Measurements from ENCODE around the gene CTTNBP2NL.
"Not testable (repeated sequence)": the region's sequence is repeated elsewhere in the genome, so short reads cannot be mapped to it uniquely, and the experiment has no call there.

The CTTNBP2NL gene

DNA sequence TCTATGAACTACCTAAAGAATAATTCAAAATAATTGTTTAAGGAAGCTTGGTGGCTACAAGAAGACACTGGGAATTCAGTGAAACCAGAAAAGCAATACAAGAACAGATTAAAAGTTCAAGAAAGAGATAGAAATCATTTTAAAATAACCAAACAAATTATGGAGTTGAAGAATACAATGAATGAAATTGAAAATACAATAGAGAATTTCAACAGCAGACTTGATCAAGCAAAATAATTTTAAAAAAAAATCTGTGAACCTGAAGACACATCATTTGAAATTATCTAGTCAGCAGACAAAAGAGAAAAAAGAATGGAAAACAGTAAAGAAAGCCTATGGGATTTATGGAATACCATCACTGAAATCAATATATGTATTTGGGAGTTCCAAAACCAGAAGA, 81.5 kb downstream of the CTTNBP2NL start:
- no peak overlapping the region for H3K27ac ChIP-seq (ENCODE audit: insufficient read depth, low read depth, low read length, poor library complexity, severe bottlenecking)
- H3K36me3 ChIP-seq (ENCODE audit: control insufficient read depth, insufficient read depth, low read length), result no peaks in the 10 kb centered on the region
- H3K9me3 ChIP-seq (ENCODE audit: control insufficient read depth, low read length), result no peaks in the 10 kb centered on the region
- no peak overlapping the region for H3K4me3 ChIP-seq (ENCODE audit: insufficient read depth, low read depth, low read length)
- no peaks in the 10 kb centered on the region for H3K4me1 ChIP-seq (ENCODE audit: control insufficient read depth, insufficient read depth, low read length)
- no peaks in the 10 kb centered on the region for H3K27me3 ChIP-seq (ENCODE audit: control insufficient read depth, insufficient read depth, low read length, poor library complexity, severe bottlenecking)

DNA sequence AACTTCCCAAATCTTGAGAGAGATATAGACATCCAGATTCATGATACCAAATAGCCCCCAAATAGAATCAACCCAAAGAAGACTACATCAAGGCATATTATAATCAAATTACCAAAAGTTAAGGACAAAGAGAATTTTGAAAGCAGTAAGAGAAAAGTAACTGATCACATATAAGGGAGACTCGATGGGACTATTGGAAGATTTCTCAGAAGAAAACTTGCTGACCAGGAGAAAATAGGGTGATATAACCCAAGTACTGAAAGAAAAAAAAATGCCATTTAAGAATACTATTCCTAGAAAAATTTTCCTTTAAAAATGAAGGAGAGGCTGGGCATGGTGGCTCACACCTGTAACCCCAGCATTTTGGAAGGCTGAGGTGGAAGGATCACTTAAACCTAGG, 82.3 kb downstream of the CTTNBP2NL start:
- Histone ChIP-seq H3K27me3 (ENCODE audit: control insufficient read depth, insufficient read depth, low read length, poor library complexity, severe bottlenecking) (no peaks in the 10 kb centered on the region), H3K9me3 (ENCODE audit: control insufficient read depth, low read length) (no peaks in the 10 kb centered on the region), H3K4me3 (ENCODE audit: insufficient read depth, low read depth, low read length) (no peak overlapping the region), H3K4me1 (ENCODE audit: control insufficient read depth, insufficient read depth, low read length) (no peaks in the 10 kb centered on the region), H3K27ac (ENCODE audit: insufficient read depth, low read depth, low read length, poor library complexity, severe bottlenecking) (no peak overlapping the region), H3K36me3 (ENCODE audit: control insufficient read depth, insufficient read depth, low read length) (no peaks in the 10 kb centered on the region)
- 93 to 100% methylated on average over 1 of the region's 1 CpG for whole genome bisulfite sequencing, 2 experiments

DNA sequence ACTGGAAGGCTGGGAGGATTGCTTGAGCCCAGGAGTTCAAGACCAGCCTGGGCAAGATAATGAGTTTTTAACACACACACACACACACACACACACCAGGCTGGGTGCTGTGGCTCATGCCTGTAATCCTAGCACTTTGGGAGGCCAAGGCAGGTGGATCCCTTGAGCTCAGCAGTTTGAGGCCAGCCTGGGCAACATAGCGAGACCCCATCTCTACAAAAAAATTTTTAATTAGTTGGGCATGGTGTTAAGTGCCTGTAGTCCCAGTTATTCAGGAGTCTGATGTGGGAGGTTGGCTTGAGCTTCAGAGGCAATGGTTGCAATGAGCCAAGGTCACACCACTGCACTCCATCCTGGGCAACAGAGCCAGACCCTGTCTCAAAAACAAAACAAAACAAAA, 90.0 kb downstream of the CTTNBP2NL start:
- not testable (repeated sequence) for H3K27ac ChIP-seq (ENCODE audit: insufficient read depth, low read depth, low read length, poor library complexity, severe bottlenecking); H3K4me3 ChIP-seq (ENCODE audit: insufficient read depth, low read depth, low read length); H3K4me1 ChIP-seq (ENCODE audit: control insufficient read depth, insufficient read depth, low read length); H3K36me3 ChIP-seq (ENCODE audit: control insufficient read depth, insufficient read depth, low read length); H3K9me3 ChIP-seq (ENCODE audit: control insufficient read depth, low read length); H3K27me3 ChIP-seq (ENCODE audit: control insufficient read depth, insufficient read depth, low read length, poor library complexity, severe bottlenecking)
- 88 to 89% methylated on average over 1 of the region's 1 CpG for WGBS, 2 experiments

DNA sequence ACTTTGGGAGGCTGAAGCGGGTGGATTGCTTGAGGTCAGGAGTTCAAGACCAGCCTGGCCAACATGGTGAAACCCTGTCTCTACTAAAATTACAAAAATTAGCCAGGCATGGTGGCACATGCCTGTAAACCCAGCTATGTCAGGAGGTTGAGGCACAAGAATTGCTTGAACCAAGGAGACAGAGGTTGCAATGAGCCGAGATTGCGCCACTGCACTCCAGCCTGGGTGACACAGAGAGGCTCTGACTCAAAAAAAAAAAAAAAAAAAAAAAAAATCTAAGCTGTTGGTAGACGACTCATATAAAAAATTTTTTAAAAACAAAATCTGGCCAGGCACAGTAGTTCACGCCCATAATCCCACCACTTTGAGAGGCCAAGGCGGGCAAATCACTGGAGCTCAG, 91.7 kb downstream of the CTTNBP2NL start:
- WGBS, 2 experiments, result 88 to 94% methylated on average over 6 of the region's 6 CpGs
- H3K36me3 ChIP-seq (ENCODE audit: control insufficient read depth, insufficient read depth, low read length); H3K27ac ChIP-seq (ENCODE audit: insufficient read depth, low read depth, low read length, poor library complexity, severe bottlenecking); H3K4me3 ChIP-seq (ENCODE audit: insufficient read depth, low read depth, low read length); H3K27me3 ChIP-seq (ENCODE audit: control insufficient read depth, insufficient read depth, low read length, poor library complexity, severe bottlenecking); H3K9me3 ChIP-seq (ENCODE audit: control insufficient read depth, low read length); H3K4me1 ChIP-seq (ENCODE audit: control insufficient read depth, insufficient read depth, low read length): not testable (repeated sequence)

DNA sequence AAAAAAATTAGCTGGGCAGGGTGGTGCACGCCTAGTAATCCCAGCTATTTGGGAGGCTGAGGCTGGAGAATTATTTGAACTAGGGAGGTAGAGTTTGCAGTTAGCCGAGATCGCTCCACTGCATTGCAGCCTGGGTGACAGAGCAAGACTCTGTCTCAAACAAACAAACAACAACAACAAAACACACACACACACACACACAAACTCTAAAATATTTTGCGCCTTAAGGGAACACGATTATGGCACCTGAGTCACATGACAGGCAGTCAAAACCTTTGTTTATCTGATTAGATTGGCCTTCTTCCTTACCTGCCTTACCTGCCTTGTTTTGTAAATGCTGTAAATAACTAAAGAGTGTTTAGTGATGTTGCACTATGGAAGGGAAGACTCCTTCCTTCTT, 92.1 kb downstream of the CTTNBP2NL start:
- no peaks in the 10 kb centered on the region for H3K36me3 ChIP-seq (ENCODE audit: control insufficient read depth, insufficient read depth, low read length)
- 91 to 96% methylated on average over 5 of the region's 5 CpGs for WGBS, 2 experiments
- no peaks in the 10 kb centered on the region for H3K9me3 ChIP-seq (ENCODE audit: control insufficient read depth, low read length)
- H3K27ac ChIP-seq (ENCODE audit: insufficient read depth, low read depth, low read length, poor library complexity, severe bottlenecking), result no peak overlapping the region
- no peaks in the 10 kb centered on the region for H3K4me1 ChIP-seq (ENCODE audit: control insufficient read depth, insufficient read depth, low read length)
- no peak overlapping the region for H3K4me3 ChIP-seq (ENCODE audit: insufficient read depth, low read depth, low read length)
- H3K27me3 ChIP-seq (ENCODE audit: control insufficient read depth, insufficient read depth, low read length, poor library complexity, severe bottlenecking), result no peaks in the 10 kb centered on the region

DNA sequence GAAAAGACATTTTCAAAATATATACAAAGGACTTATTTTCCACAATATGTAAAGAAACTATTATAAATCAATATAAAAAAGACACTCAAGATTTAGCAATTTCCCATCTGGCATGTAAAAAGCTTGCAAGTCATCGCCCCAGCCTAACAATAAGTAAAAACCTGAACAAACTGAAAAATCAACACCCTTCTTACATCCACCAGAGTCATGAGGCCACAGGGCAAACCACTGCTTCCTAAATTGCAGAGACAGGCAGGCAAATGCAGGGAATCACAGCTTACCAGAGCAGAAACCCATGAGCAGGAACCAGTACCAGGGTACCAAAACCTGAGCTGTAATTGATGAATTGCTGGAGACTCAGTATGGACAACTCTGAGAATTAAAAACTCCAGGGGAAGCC, 96.1 kb downstream of the CTTNBP2NL start:
- WGBS, 2 experiments, result 90 to 100% methylated on average over 1 of the region's 1 CpG
- H3K36me3 ChIP-seq (ENCODE audit: control insufficient read depth, insufficient read depth, low read length), result no peaks in the 10 kb centered on the region
- H3K27me3 ChIP-seq (ENCODE audit: control insufficient read depth, insufficient read depth, low read length, poor library complexity, severe bottlenecking), result no peaks in the 10 kb centered on the region
- no peaks in the 10 kb centered on the region for H3K4me1 ChIP-seq (ENCODE audit: control insufficient read depth, insufficient read depth, low read length)
- no peak overlapping the region for H3K27ac ChIP-seq (ENCODE audit: insufficient read depth, low read depth, low read length, poor library complexity, severe bottlenecking)
- no peak overlapping the region for H3K4me3 ChIP-seq (ENCODE audit: insufficient read depth, low read depth, low read length)
- H3K9me3 ChIP-seq (ENCODE audit: control insufficient read depth, low read length), result no peaks in the 10 kb centered on the region

DNA sequence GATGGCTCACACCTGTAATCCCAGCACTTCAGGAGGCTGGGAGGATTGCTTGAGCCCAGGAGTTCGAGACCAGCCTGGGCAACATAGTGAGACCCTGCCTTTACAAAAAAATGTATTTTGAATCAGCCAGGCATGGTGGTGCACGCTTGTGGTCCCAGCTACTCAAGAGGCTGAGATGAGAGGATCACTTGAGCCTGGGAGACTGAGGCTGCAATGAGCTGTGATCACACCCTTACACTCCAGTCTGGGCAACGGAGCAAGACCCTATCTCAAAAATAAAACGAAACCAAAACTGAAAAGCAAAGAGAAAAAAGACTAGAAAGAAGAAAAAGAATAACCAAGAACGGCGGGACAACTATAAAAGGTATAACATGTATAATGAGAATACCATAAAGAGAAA, 97.3 kb downstream of the CTTNBP2NL start:
- H3K27me3 ChIP-seq (ENCODE audit: control insufficient read depth, insufficient read depth, low read length, poor library complexity, severe bottlenecking), result no peaks in the 10 kb centered on the region

DNA sequence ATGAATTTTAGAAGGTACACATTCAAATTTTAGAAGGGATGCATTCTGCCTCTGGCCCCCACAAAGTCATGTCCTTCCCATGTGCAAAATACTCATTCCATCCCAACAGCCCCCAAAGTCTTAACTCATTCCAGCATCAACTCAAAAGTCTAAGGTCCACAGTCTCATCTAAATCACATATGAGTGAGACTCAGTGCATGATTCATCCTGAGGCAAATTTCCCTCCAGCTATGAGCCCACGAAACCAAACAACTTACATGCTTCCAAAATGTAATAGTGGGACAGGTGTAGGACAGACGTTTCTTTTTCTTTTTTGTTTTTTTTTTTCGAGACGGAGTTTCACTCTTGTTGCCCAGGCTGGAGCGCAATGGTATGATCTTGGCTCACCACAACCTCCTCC, 100.3 kb downstream of the CTTNBP2NL start:
- 73 to 91% methylated on average over 5 of the region's 5 CpGs for WGBS, 2 experiments
- H3K27ac ChIP-seq (ENCODE audit: insufficient read depth, low read depth, low read length, poor library complexity, severe bottlenecking), result no peak overlapping the region
- H3K9me3 ChIP-seq (ENCODE audit: control insufficient read depth, low read length), result no peaks in the 10 kb centered on the region
- H3K4me3 ChIP-seq (ENCODE audit: insufficient read depth, low read depth, low read length), result no peak overlapping the region
- no peaks in the 10 kb centered on the region for H3K4me1 ChIP-seq (ENCODE audit: control insufficient read depth, insufficient read depth, low read length)
- H3K36me3 ChIP-seq (ENCODE audit: control insufficient read depth, insufficient read depth, low read length), result no peaks in the 10 kb centered on the region
- H3K27me3 ChIP-seq (ENCODE audit: control insufficient read depth, insufficient read depth, low read length, poor library complexity, severe bottlenecking), result peaks cover 9% of the 10 kb centered on the region

More for the DNA sequence above, 97.3 kb downstream of the CTTNBP2NL start:
- Histone ChIP-seq H3K4me1 (ENCODE audit: control insufficient read depth, insufficient read depth, low read length) (no peaks in the 10 kb centered on the region), H3K9me3 (ENCODE audit: control insufficient read depth, low read length) (no peaks in the 10 kb centered on the region), H3K4me3 (ENCODE audit: insufficient read depth, low read depth, low read length) (no peak overlapping the region), H3K27ac (ENCODE audit: insufficient read depth, low read depth, low read length, poor library complexity, severe bottlenecking) (no peak overlapping the region), H3K36me3 (ENCODE audit: control insufficient read depth, insufficient read depth, low read length) (no peaks in the 10 kb centered on the region)
- 75 to 86% methylated on average over 2 to 6 of the region's 6 CpGs for WGBS, 2 experiments

DNA sequence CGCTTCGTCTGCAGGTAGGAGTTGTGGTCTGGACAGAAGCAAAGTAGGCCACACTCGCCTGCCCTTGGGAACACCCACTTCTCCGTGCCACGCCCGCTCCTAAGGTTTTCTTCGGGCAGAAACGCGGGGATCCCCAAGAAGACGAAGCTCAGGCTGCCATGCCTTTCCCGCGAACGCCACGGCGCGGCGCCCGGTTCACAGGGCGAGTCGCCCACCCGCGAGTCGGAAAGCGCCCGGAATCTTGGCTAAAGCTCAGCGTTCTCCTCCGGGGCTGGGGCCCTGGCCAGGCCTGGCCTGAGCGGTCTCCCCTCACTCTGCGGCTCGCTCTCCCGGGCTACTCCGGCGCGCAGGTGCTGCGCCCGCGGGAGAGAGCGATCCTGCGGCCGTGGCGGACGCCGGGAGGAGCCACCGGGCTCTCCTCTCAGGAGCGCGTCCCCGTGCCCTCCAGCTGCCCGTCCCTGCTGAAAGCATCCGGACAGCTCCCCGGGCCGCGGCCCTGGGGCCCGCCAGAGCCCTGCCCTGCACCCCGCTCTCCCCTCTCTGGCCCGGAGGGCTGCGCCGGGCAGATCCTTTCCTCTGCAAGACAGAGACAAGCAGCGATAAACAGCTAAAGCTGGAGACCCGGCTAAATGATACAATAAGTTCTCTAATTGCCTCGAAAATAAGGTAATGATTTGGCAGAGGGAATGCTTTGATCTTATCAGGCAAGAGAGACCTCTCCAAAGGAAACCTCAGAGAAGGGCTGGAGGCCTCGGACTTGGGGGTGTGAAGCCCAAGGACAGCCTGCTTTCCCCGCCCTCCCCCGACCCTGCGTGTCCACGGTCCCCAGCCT, 106.0 kb downstream of the CTTNBP2NL start:
- Histone ChIP-seq H3K27ac (ENCODE audit: insufficient read depth, low read depth, low read length, poor library complexity, severe bottlenecking) (no peak overlapping the region), H3K9me3 (ENCODE audit: control insufficient read depth, low read length) (no peaks in the 10 kb centered on the region), H3K27me3 (ENCODE audit: control insufficient read depth, insufficient read depth, low read length, poor library complexity, severe bottlenecking) (peaks cover 66% of the 10 kb centered on the region), H3K4me1 (ENCODE audit: control insufficient read depth, insufficient read depth, low read length) (peaks cover 19% of the 10 kb centered on the region), H3K4me3 (ENCODE audit: insufficient read depth, low read depth, low read length) (peak overlapping the region; percentile 40), H3K36me3 (ENCODE audit: control insufficient read depth, insufficient read depth, low read length) (no peaks in the 10 kb centered on the region)
- 3 to 4% methylated on average over 63 to 65 of the region's 65 CpGs for WGBS, 2 experiments

DNA sequence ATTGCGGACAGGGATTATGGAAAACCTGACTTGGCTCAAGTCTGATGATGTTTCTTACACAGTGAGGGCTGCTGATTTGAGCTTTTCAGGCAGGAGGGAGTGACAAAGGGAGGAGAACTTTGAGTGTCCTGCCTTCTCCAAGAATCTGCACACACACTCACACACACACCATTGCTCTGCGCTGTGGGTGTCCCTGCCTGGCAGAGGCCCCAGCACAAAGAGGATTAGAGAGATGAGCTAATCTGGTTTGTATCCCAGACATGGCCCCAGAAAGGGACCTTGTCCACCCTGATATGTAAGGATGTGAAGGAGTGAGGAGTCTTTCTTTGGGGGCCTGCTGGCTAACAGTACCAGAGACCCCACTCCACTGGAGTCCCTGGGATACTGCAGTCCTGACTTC, 106.8 kb downstream of the CTTNBP2NL start:
- Histone ChIP-seq H3K27me3 (ENCODE audit: control insufficient read depth, insufficient read depth, low read length, poor library complexity, severe bottlenecking) (peaks cover 74% of the 10 kb centered on the region), H3K36me3 (ENCODE audit: control insufficient read depth, insufficient read depth, low read length) (no peaks in the 10 kb centered on the region), H3K27ac (ENCODE audit: insufficient read depth, low read depth, low read length, poor library complexity, severe bottlenecking) (no peak overlapping the region), H3K4me1 (ENCODE audit: control insufficient read depth, insufficient read depth, low read length) (peaks cover 25% of the 10 kb centered on the region), H3K4me3 (ENCODE audit: insufficient read depth, low read depth, low read length) (no peak overlapping the region), H3K9me3 (ENCODE audit: control insufficient read depth, low read length) (no peaks in the 10 kb centered on the region)
- WGBS, 2 experiments, result 35 to 62% methylated on average over 2 of the region's 2 CpGs

Data from ectodermal cell (in vitro differentiated cells).